WTC11 (cell line): Measurements from ENCODE around the gene ROBO4. TPM values are rescaled to one million over a fixed set of nuclear protein-coding genes. Genes with fewer than 3 reads are reported as not detected.

Source experiments
- ATAC-seq: fragments of 200-7000 bp; cut with Tn5 transposase; 2 replicates; pipeline ENCODE4 v1.10.0; 2021; ENCODE audit warnings: mild to moderate bottlenecking, moderate library complexity
- CTCF ChIA-PET: fragments of 300-600 bp; sonication (Branson Sonifier 250); formaldehyde crosslinking; loops from one replicate; lab custom pipeline; 2021; ENCODE audit warnings: antibody characterized with exemption; lab: Charles Lee
- POLR2A ChIA-PET: fragments of 350-600 bp; sonication (Branson Sonifier 250); formaldehyde crosslinking; loops from one replicate; lab custom pipeline; 2021; ENCODE audit warnings: antibody characterized with exemption; lab: Charles Lee
- DNase-seq: peaks from one replicate; pipeline ENCODE4 v3.0.0; 2021; ENCODE audit warnings: low spot score
- H3K27ac Mint-ChIP-seq: 2 replicates; pipeline ENCODE4 v1.8.0; 2021; ENCODE audit warnings: mixed read lengths
- H3K27me3 Mint-ChIP-seq: 2 replicates; pipeline ENCODE4 v1.8.0; 2021; ENCODE audit warnings: low read depth, mild to moderate bottlenecking, moderate library complexity, mixed read lengths
- H3K36me3 Mint-ChIP-seq: 2 replicates; pipeline ENCODE4 v1.8.0; 2021; ENCODE audit warnings: mixed read lengths
- H3K4me1 Mint-ChIP-seq: 2 replicates; pipeline ENCODE4 v1.8.0; 2022; ENCODE audit warnings: mixed read lengths
- H3K4me3 Mint-ChIP-seq: 2 replicates; pipeline ENCODE4 v1.8.0; 2021; ENCODE audit warnings: mild to moderate bottlenecking, moderate library complexity, mixed read lengths
- H3K9me3 Mint-ChIP-seq: 2 replicates; pipeline ENCODE4 v1.8.0; 2021; ENCODE audit warnings: mixed read lengths
- CREB1 ChIP-seq: sonication (generic); formaldehyde crosslinking; IDR thresholded peaks from 2 replicates; pipeline ENCODE4 v1.8.0; 2023; ENCODE audit warnings: mild to moderate bottlenecking, missing genetic modification reagents
- CREM ChIP-seq: sonication (generic); formaldehyde crosslinking; IDR thresholded peaks from 2 replicates; pipeline ENCODE4 v1.8.1; 2022; ENCODE audit warnings: mild to moderate bottlenecking, missing genetic modification reagents, moderate library complexity
- ERG ChIP-seq: fragments of 250-450 bp; sonication (Bioruptor Pico); IDR thresholded peaks from 2 replicates; pipeline ENCODE4 v1.8.0; 2021; ENCODE audit warnings: mild to moderate bottlenecking
- ESRRA ChIP-seq: sonication (generic); formaldehyde crosslinking; IDR thresholded peaks from 2 replicates; pipeline ENCODE4 v1.8.1; 2022; ENCODE audit warnings: mild to moderate bottlenecking, missing genetic modification reagents, borderline replicate concordance
- HMGXB4 ChIP-seq: sonication (generic); formaldehyde crosslinking; IDR thresholded peaks from 2 replicates; pipeline ENCODE4 v1.8.1; 2023; ENCODE audit warnings: mild to moderate bottlenecking, moderate library complexity, missing genetic modification reagents
- IRF2 ChIP-seq: sonication (generic); formaldehyde crosslinking; IDR thresholded peaks from 2 replicates; pipeline ENCODE4 v1.8.0; 2022; ENCODE audit warnings: low read depth, missing genetic modification reagents, borderline replicate concordance
- NFE2L1 ChIP-seq: sonication (generic); formaldehyde crosslinking; IDR thresholded peaks from 2 replicates; pipeline ENCODE4 v1.8.1; 2023; ENCODE audit warnings: missing genetic modification reagents
- NR2C2 ChIP-seq: sonication (generic); formaldehyde crosslinking; IDR thresholded peaks from 2 replicates; pipeline ENCODE4 v1.8.0; 2022; ENCODE audit warnings: mild to moderate bottlenecking, missing genetic modification reagents
- PRRX2 ChIP-seq: fragments of 250-450 bp; sonication (Bioruptor Pico); IDR thresholded peaks from 2 replicates; pipeline ENCODE4 v1.8.0; 2021; ENCODE audit warnings: mild to moderate bottlenecking
- RELA ChIP-seq: sonication (generic); formaldehyde crosslinking; IDR thresholded peaks from 2 replicates; pipeline ENCODE4 v1.8.1; 2022; ENCODE audit warnings: missing genetic modification reagents, mild to moderate bottlenecking, borderline replicate concordance
- SOX15 ChIP-seq: fragments of 250-450 bp; sonication (Bioruptor Pico); IDR thresholded peaks from 2 replicates; pipeline ENCODE4 v1.9.0; 2021; ENCODE audit warnings: mild to moderate bottlenecking
- SP1 ChIP-seq: sonication (generic); formaldehyde crosslinking; conservative IDR thresholded peaks from 2 replicates; pipeline ENCODE4 v1.8.1; 2022; ENCODE audit warnings: missing genetic modification reagents
- ZBTB21 ChIP-seq: sonication (generic); formaldehyde crosslinking; IDR thresholded peaks from 2 replicates; pipeline ENCODE4 v1.8.1; 2023; ENCODE audit warnings: mild to moderate bottlenecking, missing genetic modification reagents, borderline replicate concordance
- ZMAT4 ChIP-seq: fragments of 250-450 bp; sonication (Bioruptor Pico); IDR thresholded peaks from 2 replicates; pipeline ENCODE4 v1.9.0; 2021; ENCODE audit warnings: mild to moderate bottlenecking
- ZNF219 ChIP-seq: sonication (generic); formaldehyde crosslinking; IDR thresholded peaks from 2 replicates; pipeline ENCODE4 v1.8.0; 2023; ENCODE audit warnings: missing genetic modification reagents, mild to moderate bottlenecking, borderline replicate concordance
- ZNF425 ChIP-seq: fragments of 250-450 bp; sonication (Bioruptor Pico); conservative IDR thresholded peaks from 2 replicates; pipeline ENCODE4 v1.9.0; 2021; ENCODE audit warnings: mild to moderate bottlenecking
- ZSCAN18 ChIP-seq: fragments of 250-450 bp; sonication (Bioruptor Pico); IDR thresholded peaks from 2 replicates; pipeline ENCODE4 v2.1.2; 2022; ENCODE audit warnings: mild to moderate bottlenecking, moderate library complexity
- total RNA-seq: library from RNA; stranded (reverse); gene quantifications from 3 replicates; pipeline ENCODE4 v1.2.3, GENCODE V29; 2021

ROBO4 gene
- total RNA-seq, 1 experiment from 2014 or later = 0.13 TPM

GRCh38 chr11:124877910-124878758, 19.5 kb downstream of the ROBO4 start:
- H3K9me3 Mint-ChIP-seq = no peaks in the 10 kb centered on the region
- no peak for DNase-seq
- peak overlapping the region; percentile 75 for H3K4me3 Mint-ChIP-seq
- H3K27ac Mint-ChIP-seq = no peak overlapping the region
- peaks cover 24% of the 10 kb centered on the region for H3K4me1 Mint-ChIP-seq
- H3K36me3 Mint-ChIP-seq = no peaks in the 10 kb centered on the region
- CTCF ChIA-PET = interaction anchor here (1.3 to 3.4 kb wide), 6 partner anchors 12 to 468 kb away, joined by 3 to 40 read pairs (median 5); partner anchors contain the start of genes CCDC15 and ROBO3
- H3K27me3 Mint-ChIP-seq = peaks cover 43% of the 10 kb centered on the region
- POLR2A ChIA-PET = interaction anchor here (0.6 kb wide), 1 partner anchor 387 kb away, joined by 3 read pairs; no protein-coding TSS in a partner anchor
- no peak for TF ChIP-seq PRRX2 (CRISPR knock-in tag)
- TF ChIP-seq IRF2 = no peak
- TF ChIP-seq ESRRA = no peak
- TF ChIP-seq HMGXB4 (CRISPR knock-in tag) = no peak
- TF ChIP-seq SOX15 (CRISPR knock-in tag) = no peak
- TF ChIP-seq CREM (CRISPR knock-in tag) = no peak
- no peak for TF ChIP-seq NFE2L1 (CRISPR knock-in tag)
- no peak for TF ChIP-seq RELA (CRISPR knock-in tag)
- TF ChIP-seq ZMAT4 (CRISPR knock-in tag) = no peak
- TF ChIP-seq, all 79 proteins: peak for 0
- ATAC-seq = no peak

GRCh38 chr11:124877631-124877909, 20.1 kb downstream of the ROBO4 start:
- H3K27me3 Mint-ChIP-seq = peaks cover 49% of the 10 kb centered on the region
- H3K27ac Mint-ChIP-seq = no peak overlapping the region
- no peaks in the 10 kb centered on the region for H3K9me3 Mint-ChIP-seq
- peak overlapping the region; percentile 75 for H3K4me3 Mint-ChIP-seq
- DNase-seq (no peak), ATAC-seq (no peak)
- peaks cover 22% of the 10 kb centered on the region for H3K4me1 Mint-ChIP-seq
- ChIA-PET CTCF (interaction anchor here (1.3 to 3.4 kb wide), 5 partner anchors 11 to 469 kb away, joined by 3 to 40 read pairs (median 4); partner anchors contain the start of genes CCDC15 and ROBO3), POLR2A (interaction anchor here (0.6 kb wide), 1 partner anchor 388 kb away, joined by 3 read pairs; no protein-coding TSS in a partner anchor)
- H3K36me3 Mint-ChIP-seq = no peaks in the 10 kb centered on the region
- TF ChIP-seq ZBTB21 (CRISPR knock-in tag) = 0 out of 2 replicates have a peak, but pooled peaks have one; percentile 1
- TF ChIP-seq ERG (CRISPR knock-in tag) = no peak

- Mint-ChIP-seq H3K9me3 (no peaks in the 10 kb centered on the region), H3K4me1 (peaks cover 22% of the 10 kb centered on the region), H3K36me3 (no peaks in the 10 kb centered on the region), H3K27ac (peak overlapping the region; percentile 81), H3K27me3 (peaks cover 54% of the 10 kb centered on the region), H3K4me3 (peak overlapping the region; percentile 75)
- POLR2A ChIA-PET = interaction anchor here (0.5 to 1.5 kb wide), 5 partner anchors 10 to 538 kb away, joined by 3 to 7 read pairs (median 4); no protein-coding TSS in a partner anchor
- no peak for TF ChIP-seq ZNF219 (CRISPR knock-in tag)
- TF ChIP-seq ZBTB21 (CRISPR knock-in tag) = 0 out of 2 replicates have a peak, but pooled peaks have one; percentile 30
- TF ChIP-seq NR2C2 (CRISPR knock-in tag) = no peak
- TF ChIP-seq ZSCAN18 (CRISPR knock-in tag) = no peak
- TF ChIP-seq ERG (CRISPR knock-in tag) = no peak
- TF ChIP-seq SP1 (CRISPR knock-in tag) = 0 out of 2 replicates have a peak, but pooled peaks have one; percentile 21
- no peak for TF ChIP-seq CREB1 (CRISPR knock-in tag)
- no peak for TF ChIP-seq ESRRA
- no peak for TF ChIP-seq ZNF425 (CRISPR knock-in tag)
- ATAC-seq (no peak), DNase-seq (peak; percentile 65)
- CTCF ChIA-PET = interaction anchor here (0.6 to 3.4 kb wide), 50 partner anchors 8 to 692 kb away, joined by 3 to 40 read pairs (median 5); partner anchors contain the start of genes CCDC15, ESAM, HEPACAM and MSANTD2
Observed at GRCh38 chr11:124876818-124877630, 20.6 kb downstream of the ROBO4 start.
